HepG2 (cell line): ENCODE measurements around the gene GCLM. TPM values are rescaled to one million over a fixed set of nuclear protein-coding genes. Genes with fewer than 3 reads are reported as not detected.

Experiments used
- AKAP8 ChIP-seq: sonication (generic); formaldehyde crosslinking; IDR thresholded peaks from 2 replicates; pipeline ENCODE4 v1.5.1; 2020; ENCODE audit warnings: mild to moderate bottlenecking, missing genetic modification reagents
- ARNT2 ChIP-seq: sonication (generic); formaldehyde crosslinking; IDR thresholded peaks from 2 replicates; pipeline ENCODE4 v1.8.0; 2022; ENCODE audit warnings: mild to moderate bottlenecking, low read depth, missing genetic modification reagents, moderate library complexity
- CREM ChIP-seq, 2 experiments: sonication (generic) in 1 of 2; formaldehyde crosslinking in 1 of 2; IDR thresholded peaks; 2 replicates each; pipeline versions ENCODE4 v1.4.0 to v1.6.1; 2016 to 2020; ENCODE audit warnings: antibody characterized with exemption in 1 of 2, mild to moderate bottlenecking in 1 of 2, missing genetic modification reagents in 1 of 2
- FOXO1 ChIP-seq: sonication (generic); formaldehyde crosslinking; IDR thresholded peaks from 2 replicates; pipeline ENCODE4 v1.4.0; 2020; ENCODE audit warnings: missing genetic modification reagents
- HMG20A ChIP-seq: IDR thresholded peaks from 2 replicates; pipeline ENCODE4 v1.6.1; 2016; ENCODE audit warnings: borderline replicate concordance
- HNF4G ChIP-seq, 2 experiments: sonication (generic) in 1 of 2; formaldehyde crosslinking in 1 of 2; IDR thresholded peaks; 2 replicates each; pipeline versions ENCODE4 v1.4.0 to v1.6.1; 2011 to 2020; ENCODE audit warnings: borderline replicate concordance in 2 of 2, low read depth in 2 of 2, mild to moderate bottlenecking in 2 of 2, low read length in 1 of 2, missing genetic modification reagents in 1 of 2, moderate library complexity in 1 of 2
- HNRNPLL ChIP-seq: fragments of 200-400 bp; formaldehyde crosslinking; IDR thresholded peaks from 2 replicates; pipeline ENCODE4 v1.6.1; 2017; ENCODE audit warnings: mild to moderate bottlenecking, low read depth, low read length; ENCODE audit not compliant: poor library complexity, severe bottlenecking
- NCOA1 ChIP-seq: sonication (generic); formaldehyde crosslinking; IDR thresholded peaks from 2 replicates; pipeline ENCODE4 v1.9.0; 2021; ENCODE audit warnings: missing genetic modification reagents
- SIX4 ChIP-seq: sonication (generic); formaldehyde crosslinking; IDR thresholded peaks from 2 replicates; pipeline ENCODE4 v1.4.0; 2020; ENCODE audit warnings: missing genetic modification reagents
- SOX13 ChIP-seq, 3 experiments: fragments of 450-650 bp in 1 of 3; sonication (generic) in 1 of 3; formaldehyde crosslinking in 1 of 3; IDR thresholded peaks in 2 of 3; conservative IDR thresholded peaks in 1 of 3; 2 replicates each; pipeline versions ENCODE4 v1.5.0 to v1.6.1; 2016 to 2020; ENCODE audit warnings: antibody characterized with exemption in 1 of 3, mild to moderate bottlenecking in 1 of 3, missing compliant biosample characterization in 1 of 3, missing genetic modification reagents in 1 of 3, moderate library complexity in 1 of 3
- STAG1 ChIP-seq: sonication (generic); formaldehyde crosslinking; IDR thresholded peaks from 2 replicates; pipeline ENCODE4 v1.4.0; 2020; ENCODE audit warnings: missing genetic modification reagents
- ZNF3 ChIP-seq: IDR thresholded peaks from 2 replicates; pipeline ENCODE4 v1.7.0; 2017; ENCODE audit warnings: inconsistent platforms
- ZNF569 ChIP-seq: sonication (generic); formaldehyde crosslinking; IDR thresholded peaks from 2 replicates; pipeline ENCODE4 v1.5.0; 2020; ENCODE audit warnings: mild to moderate bottlenecking, missing genetic modification reagents, moderate library complexity, borderline replicate concordance
- ZNF761 ChIP-seq: sonication (generic); formaldehyde crosslinking; conservative IDR thresholded peaks from 2 replicates; pipeline ENCODE4 v1.4.0; 2020; ENCODE audit warnings: mild to moderate bottlenecking, missing genetic modification reagents
- ZNF768 ChIP-seq: sonication (generic); formaldehyde crosslinking; IDR thresholded peaks from 2 replicates; pipeline ENCODE4 v1.4.0; 2020; ENCODE audit warnings: missing genetic modification reagents
- ZNF773 ChIP-seq: sonication (generic); formaldehyde crosslinking; IDR thresholded peaks from 2 replicates; pipeline ENCODE4 v1.4.0; 2020; ENCODE audit warnings: missing genetic modification reagents, borderline replicate concordance
- ZNF775 ChIP-seq: sonication (generic); formaldehyde crosslinking; IDR thresholded peaks from 2 replicates; pipeline ENCODE4 v1.4.0; 2020; ENCODE audit warnings: missing genetic modification reagents, mild to moderate bottlenecking, moderate library complexity, borderline replicate concordance
- polyA plus RNA-seq, 8 experiments: library from polyadenylated mRNA; depleted of rRNA in 3 of 8; stranded (reverse) in 7 of 8; unstranded in 1 of 8; fragments of >200 nt; fragmentation: Illumina TruSeq in 4 of 8; extraction: Trizol in 4 of 8; gene quantifications; 2 replicates each; pipeline versions ENCODE4 v1.2.1 to v1.2.3, GENCODE V29; 2011 to 2016; ENCODE audit warnings: low read depth in 4 of 8, missing spikeins in 1 of 8, mixed read lengths in 1 of 8; ENCODE audit not compliant: insufficient read depth in 1 of 8
- total RNA-seq, 5 experiments: library from RNA; depleted of rRNA; stranded (reverse); fragments of >200 nt; fragmentation: Illumina TruSeq; extraction: Trizol; gene quantifications; 2 replicates each; pipeline ENCODE4 v1.2.3, GENCODE V29; 2016; ENCODE audit warnings: low read depth in 1 of 5
- TF ChIP-seq, protein P1 (sequence below): sonication (generic); formaldehyde crosslinking; IDR thresholded peaks from 2 replicates; pipeline ENCODE4 v1.4.0; 2020; ENCODE audit warnings: missing genetic modification reagents
- TF ChIP-seq, protein P2 (sequence below): sonication (generic); formaldehyde crosslinking; IDR thresholded peaks from 2 replicates; pipeline ENCODE4 v1.5.0; 2020; ENCODE audit warnings: missing genetic modification reagents
- TF ChIP-seq, protein P3 (sequence below): sonication (generic); formaldehyde crosslinking; IDR thresholded peaks from 2 replicates; pipeline ENCODE4 v1.8.1; 2023; ENCODE audit warnings: mild to moderate bottlenecking, missing genetic modification reagents, borderline replicate concordance
- TF ChIP-seq, protein P4 (sequence below): sonication (generic); formaldehyde crosslinking; IDR thresholded peaks from 2 replicates; pipeline ENCODE4 v1.8.0; 2022; ENCODE audit warnings: missing genetic modification reagents, mild to moderate bottlenecking, borderline replicate concordance
- TF ChIP-seq, protein P5 (sequence below): sonication (generic); formaldehyde crosslinking; IDR thresholded peaks from 2 replicates; pipeline ENCODE4 v1.5.0; 2020; ENCODE audit warnings: missing genetic modification reagents, mild to moderate bottlenecking, borderline replicate concordance

Gene GCLM
- total and polyA plus RNA-seq, 2 of the 13 experiments (the other 11 are each of a cell fraction or from before 2014, with no cell fraction given) = 8.7 to 29.9 TPM

DNA sequence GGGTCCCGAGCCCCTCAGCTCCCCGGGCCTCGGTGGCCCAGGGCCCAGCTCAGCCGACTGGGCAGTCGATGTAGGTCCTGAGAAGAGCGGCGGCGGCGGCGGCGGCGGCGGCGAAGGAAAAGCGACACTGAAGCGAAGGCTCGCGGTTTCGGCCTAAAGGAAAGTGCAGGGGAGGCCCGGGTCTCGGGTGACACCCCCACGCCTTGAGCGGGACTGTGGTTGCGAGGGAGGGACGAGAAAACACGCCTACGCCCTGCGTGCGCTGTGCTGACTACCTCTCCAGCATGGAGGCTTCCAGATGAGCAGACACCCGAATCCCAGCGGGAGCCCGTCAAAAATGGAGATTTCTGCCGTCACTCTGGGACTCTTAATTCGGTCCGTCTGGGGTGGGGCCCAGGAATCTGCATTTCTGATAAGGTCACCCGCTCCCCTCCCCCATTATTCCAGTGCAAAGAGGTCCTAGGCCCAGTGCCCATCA is 61.4 kb downstream of the GCLM start (continued):
- TF ChIP-seq, protein P1, sequence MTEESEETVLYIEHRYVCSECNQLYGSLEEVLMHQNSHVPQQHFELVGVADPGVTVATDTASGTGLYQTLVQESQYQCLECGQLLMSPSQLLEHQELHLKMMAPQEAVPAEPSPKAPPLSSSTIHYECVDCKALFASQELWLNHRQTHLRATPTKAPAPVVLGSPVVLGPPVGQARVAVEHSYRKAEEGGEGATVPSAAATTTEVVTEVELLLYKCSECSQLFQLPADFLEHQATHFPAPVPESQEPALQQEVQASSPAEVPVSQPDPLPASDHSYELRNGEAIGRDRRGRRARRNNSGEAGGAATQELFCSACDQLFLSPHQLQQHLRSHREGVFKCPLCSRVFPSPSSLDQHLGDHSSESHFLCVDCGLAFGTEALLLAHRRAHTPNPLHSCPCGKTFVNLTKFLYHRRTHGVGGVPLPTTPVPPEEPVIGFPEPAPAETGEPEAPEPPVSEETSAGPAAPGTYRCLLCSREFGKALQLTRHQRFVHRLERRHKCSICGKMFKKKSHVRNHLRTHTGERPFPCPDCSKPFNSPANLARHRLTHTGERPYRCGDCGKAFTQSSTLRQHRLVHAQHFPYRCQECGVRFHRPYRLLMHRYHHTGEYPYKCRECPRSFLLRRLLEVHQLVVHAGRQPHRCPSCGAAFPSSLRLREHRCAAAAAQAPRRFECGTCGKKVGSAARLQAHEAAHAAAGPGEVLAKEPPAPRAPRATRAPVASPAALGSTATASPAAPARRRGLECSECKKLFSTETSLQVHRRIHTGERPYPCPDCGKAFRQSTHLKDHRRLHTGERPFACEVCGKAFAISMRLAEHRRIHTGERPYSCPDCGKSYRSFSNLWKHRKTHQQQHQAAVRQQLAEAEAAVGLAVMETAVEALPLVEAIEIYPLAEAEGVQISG (CRISPR knock-in tag) = no peak
- TF ChIP-seq HNF4G (IDR thresholded peaks at IDR 0.05; ENCODE audit: borderline replicate concordance, low read depth, low read length) (no peak), HNF4G (CRISPR knock-in tag; IDR thresholded peaks at IDR 0.05; ENCODE audit: borderline replicate concordance, low read depth) (no peak), SIX4 (CRISPR knock-in tag) (no peak), ZNF773 (CRISPR knock-in tag) (no peak), HNRNPLL (no peak), ARNT2 (CRISPR knock-in tag) (no peak), ZNF569 (CRISPR knock-in tag) (no peak), FOXO1 (CRISPR knock-in tag) (no peak), STAG1 (no peak), HMG20A (no peak), ZNF768 (CRISPR knock-in tag) (no peak), ZNF761 (CRISPR knock-in tag) (no peak), ZNF775 (CRISPR knock-in tag) (no peak), SOX13 (IDR thresholded peaks at IDR 0.05) (no peak), SOX13 (CRISPR knock-in tag; conservative IDR thresholded peaks at IDR 0.05 in 1 of 2, IDR thresholded peaks at IDR 0.05 in 1 of 2) (no peak), CREM (IDR thresholded peaks at IDR 0.05) (no peak), CREM (CRISPR knock-in tag; IDR thresholded peaks at IDR 0.05) (no peak), AKAP8 (CRISPR knock-in tag) (no peak), NCOA1 (no peak), ZNF3 (CRISPR knock-in tag) (no peak)
- TF ChIP-seq, protein P2, sequence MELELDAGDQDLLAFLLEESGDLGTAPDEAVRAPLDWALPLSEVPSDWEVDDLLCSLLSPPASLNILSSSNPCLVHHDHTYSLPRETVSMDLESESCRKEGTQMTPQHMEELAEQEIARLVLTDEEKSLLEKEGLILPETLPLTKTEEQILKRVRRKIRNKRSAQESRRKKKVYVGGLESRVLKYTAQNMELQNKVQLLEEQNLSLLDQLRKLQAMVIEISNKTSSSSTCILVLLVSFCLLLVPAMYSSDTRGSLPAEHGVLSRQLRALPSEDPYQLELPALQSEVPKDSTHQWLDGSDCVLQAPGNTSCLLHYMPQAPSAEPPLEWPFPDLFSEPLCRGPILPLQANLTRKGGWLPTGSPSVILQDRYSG (CRISPR knock-in tag) = 0 out of 2 replicates have a peak, but pooled peaks have one; percentile 32
- TF ChIP-seq, protein P3, sequence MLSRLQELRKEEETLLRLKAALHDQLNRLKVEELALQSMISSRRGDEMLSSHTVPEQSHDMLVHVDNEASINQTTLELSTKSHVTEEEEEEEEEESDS = no peak
- TF ChIP-seq, protein P4, sequence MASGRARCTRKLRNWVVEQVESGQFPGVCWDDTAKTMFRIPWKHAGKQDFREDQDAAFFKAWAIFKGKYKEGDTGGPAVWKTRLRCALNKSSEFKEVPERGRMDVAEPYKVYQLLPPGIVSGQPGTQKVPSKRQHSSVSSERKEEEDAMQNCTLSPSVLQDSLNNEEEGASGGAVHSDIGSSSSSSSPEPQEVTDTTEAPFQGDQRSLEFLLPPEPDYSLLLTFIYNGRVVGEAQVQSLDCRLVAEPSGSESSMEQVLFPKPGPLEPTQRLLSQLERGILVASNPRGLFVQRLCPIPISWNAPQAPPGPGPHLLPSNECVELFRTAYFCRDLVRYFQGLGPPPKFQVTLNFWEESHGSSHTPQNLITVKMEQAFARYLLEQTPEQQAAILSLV = no peak
- TF ChIP-seq, protein P5, sequence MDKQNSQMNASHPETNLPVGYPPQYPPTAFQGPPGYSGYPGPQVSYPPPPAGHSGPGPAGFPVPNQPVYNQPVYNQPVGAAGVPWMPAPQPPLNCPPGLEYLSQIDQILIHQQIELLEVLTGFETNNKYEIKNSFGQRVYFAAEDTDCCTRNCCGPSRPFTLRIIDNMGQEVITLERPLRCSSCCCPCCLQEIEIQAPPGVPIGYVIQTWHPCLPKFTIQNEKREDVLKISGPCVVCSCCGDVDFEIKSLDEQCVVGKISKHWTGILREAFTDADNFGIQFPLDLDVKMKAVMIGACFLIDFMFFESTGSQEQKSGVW (CRISPR knock-in tag) = no peak
